SK-N-SH (cell line): ENCODE measurements around the gene LHX4. TPM values are rescaled to one million over a fixed set of nuclear protein-coding genes. Genes with fewer than 3 reads are reported as not detected.
A peak's percentile ranks its signal among the peaks of the same experiment; 100 is the strongest.

Experiments used
- CTCF ChIA-PET: fragments of 300-600, 350-600 bp; formaldehyde crosslinking; extraction: SDS; loops from one replicate; lab custom pipeline; 2021; lab: Yijun Ruan, JAX
- POLR2A ChIA-PET: fragments of 350-600 bp; sonication (Branson Sonifier 250); formaldehyde crosslinking; extraction: SDS; loops from one replicate; lab custom pipeline; 2020; ENCODE audit warnings: antibody characterized with exemption, inconsistent platforms; lab: Yijun Ruan, JAX
- DNase-seq: peaks from one replicate; pipeline ENCODE4 v3.0.0; 2012
- H2AFZ ChIP-seq: fragments of 200-600 bp; sonication (generic); 2 replicates; pipeline ENCODE4 v1.8.1; 2016; ENCODE audit warnings: antibody characterized with exemption, mild to moderate bottlenecking, low read depth
- H3F3A ChIP-seq: fragments of 200-600 bp; sonication (generic); replicated peaks from 2 replicates; pipeline ENCODE3; 2016; ENCODE audit warnings: antibody characterized with exemption, mild to moderate bottlenecking; ENCODE audit not compliant: insufficient read depth
- H3K27ac ChIP-seq, 2 experiments: fragments of 200-500 bp in 1 of 2; fragments of 200-600 bp in 1 of 2; sonication (Bioruptor generic) in 1 of 2; sonication (generic), shearing (Covaris generic) in 1 of 2; 2 replicates each; pipeline versions ENCODE4 v1.5.1 to v1.6.1; 2014 to 2016; ENCODE audit warnings: low read depth in 2 of 2, inconsistent platforms in 1 of 2, low read length in 1 of 2, mild to moderate bottlenecking in 1 of 2, mixed read lengths in 1 of 2
- H3K27me3 ChIP-seq: fragments of 200-600 bp; sonication (generic), shearing (Covaris generic); 2 replicates; pipeline ENCODE4 v1.6.1; 2016; ENCODE audit warnings: mixed run types; ENCODE audit not compliant: insufficient read depth
- H3K36me3 ChIP-seq, 2 experiments: fragments of 200-500 bp in 1 of 2; fragments of 200-600 bp in 1 of 2; sonication (Bioruptor generic) in 1 of 2; sonication (generic) in 1 of 2; replicated peaks in 1 of 2; 2 replicates each; pipeline versions ENCODE3 to v1.5.1; 2014 to 2016; ENCODE audit warnings: low read length in 1 of 2, mild to moderate bottlenecking in 1 of 2; ENCODE audit not compliant: insufficient read depth in 2 of 2, control insufficient read depth in 1 of 2
- H3K4me1 ChIP-seq, 2 experiments: fragments of 200-500 bp in 1 of 2; fragments of 200-600 bp in 1 of 2; sonication (Bioruptor generic) in 1 of 2; sonication (generic), shearing (Covaris generic) in 1 of 2; 2 replicates each; pipeline versions ENCODE4 v1.5.1 to v1.6.1; 2014 to 2016; ENCODE audit warnings: low read depth in 1 of 2, low read length in 1 of 2, mixed run types in 1 of 2; ENCODE audit not compliant: insufficient read depth in 2 of 2, control insufficient read depth in 1 of 2
- H3K4me2 ChIP-seq: fragments of 200-600 bp; sonication (generic), shearing (Covaris generic); 2 replicates; pipeline ENCODE4 v1.6.1; 2017; ENCODE audit warnings: mixed run types
- H3K4me3 ChIP-seq, 2 experiments: fragments of 200-500 bp in 1 of 2; fragments of 200-600 bp in 1 of 2; sonication (Bioruptor generic) in 1 of 2; sonication (generic), shearing (Covaris generic) in 1 of 2; 2 replicates each; pipeline versions ENCODE4 v1.5.1 to v1.8.1; 2014 to 2016; ENCODE audit warnings: low read depth in 2 of 2, inconsistent platforms in 1 of 2, low read length in 1 of 2, mild to moderate bottlenecking in 1 of 2, mixed read lengths in 1 of 2, moderate library complexity in 1 of 2
- H3K79me2 ChIP-seq: fragments of 200-600 bp; sonication (generic); 2 replicates; pipeline ENCODE4 v1.8.1; 2017; ENCODE audit warnings: mild to moderate bottlenecking; ENCODE audit not compliant: insufficient read depth
- H3K9ac ChIP-seq: fragments of 200-600 bp; sonication (generic); 2 replicates; pipeline ENCODE4 v1.6.1; 2017; ENCODE audit warnings: mixed run types
- H3K9me2 ChIP-seq: fragments of 200-600 bp; sonication (generic); 2 replicates; pipeline ENCODE4 v1.6.1; 2017; ENCODE audit warnings: mixed run types
- H3K9me3 ChIP-seq: fragments of 200-600 bp; sonication (generic); 2 replicates; pipeline ENCODE4 v1.6.1; 2017; ENCODE audit warnings: mixed run types, mild to moderate bottlenecking, moderate library complexity
- H4K20me1 ChIP-seq: fragments of 200-600 bp; sonication (generic); 2 replicates; pipeline ENCODE4 v1.6.1; 2017; ENCODE audit warnings: mild to moderate bottlenecking, mixed run types; ENCODE audit not compliant: insufficient read depth
- ELF1 ChIP-seq: IDR thresholded peaks from 2 replicates; pipeline ENCODE4 v1.4.0; 2012
- EP300 ChIP-seq, 2 experiments: IDR thresholded peaks; 2 replicates each; pipeline versions ENCODE4 v1.4.0 to v1.6.1; 2012; ENCODE audit warnings: borderline replicate concordance in 1 of 2, low read depth in 1 of 2, low read length in 1 of 2
- EZH2phosphoT487 ChIP-seq: fragments of 200-600 bp; sonication (generic); IDR thresholded peaks from 2 replicates; pipeline ENCODE4 v1.6.1; 2017; ENCODE audit warnings: low read depth, mixed run types, mild to moderate bottlenecking, antibody characterized with exemption, moderate library complexity, borderline replicate concordance
- FOXJ3 ChIP-seq: sonication (generic); formaldehyde crosslinking; IDR thresholded peaks from 2 replicates; pipeline ENCODE4 v1.5.1; 2020; ENCODE audit warnings: mild to moderate bottlenecking, missing genetic modification reagents
- FOXM1 ChIP-seq: IDR thresholded peaks from 2 replicates; pipeline ENCODE4 v1.4.0; 2012; ENCODE audit warnings: low read depth, mild to moderate bottlenecking
- MXI1 ChIP-seq: IDR thresholded peaks from 2 replicates; pipeline ENCODE4 v1.6.1; 2012; ENCODE audit warnings: mild to moderate bottlenecking, low read depth, low read length, improper control_type of control experiment
- TCF12 ChIP-seq: IDR thresholded peaks from 2 replicates; pipeline ENCODE4 v1.4.0; 2012
- YY1 ChIP-seq: IDR thresholded peaks from 2 replicates; pipeline ENCODE4 v1.4.0; 2012; ENCODE audit warnings: low read depth, mild to moderate bottlenecking
- WGBS: methylation state at CpG from one replicate; pipeline ENCODE4 v1.1.6; 2017; ENCODE audit warnings: low lambda C conversion rate; 5-methylcytosine and 5-hydroxymethylcytosine counted together
- polyA plus RNA-seq, 3 experiments: library from polyadenylated mRNA; depleted of rRNA; stranded (reverse); fragments of >200 nt; gene quantifications; 2 replicates each; pipeline ENCODE4 v1.2.3, GENCODE V29; 2012
- TF ChIP-seq, protein P1 (sequence below): IDR thresholded peaks from 2 replicates; pipeline ENCODE4 v1.4.0; 2012; ENCODE audit warnings: low read depth, borderline replicate concordance
- TF ChIP-seq, protein P2 (sequence below): fragments of 200-600 bp; sonication (generic); IDR thresholded peaks from 2 replicates; pipeline ENCODE4 v1.6.1; 2017; ENCODE audit warnings: antibody characterized with exemption, mild to moderate bottlenecking, moderate library complexity
- TF ChIP-seq, protein P3 (sequence below): fragments of 150-350 bp; IDR thresholded peaks from 2 replicates; pipeline ENCODE4 v1.6.1; 2016; ENCODE audit warnings: mild to moderate bottlenecking, low read depth, low read length

LHX4 gene
- polyA plus RNA-seq, 1 of the 3 experiments (the other 2 are of a cell fraction): not detected

DNA sequence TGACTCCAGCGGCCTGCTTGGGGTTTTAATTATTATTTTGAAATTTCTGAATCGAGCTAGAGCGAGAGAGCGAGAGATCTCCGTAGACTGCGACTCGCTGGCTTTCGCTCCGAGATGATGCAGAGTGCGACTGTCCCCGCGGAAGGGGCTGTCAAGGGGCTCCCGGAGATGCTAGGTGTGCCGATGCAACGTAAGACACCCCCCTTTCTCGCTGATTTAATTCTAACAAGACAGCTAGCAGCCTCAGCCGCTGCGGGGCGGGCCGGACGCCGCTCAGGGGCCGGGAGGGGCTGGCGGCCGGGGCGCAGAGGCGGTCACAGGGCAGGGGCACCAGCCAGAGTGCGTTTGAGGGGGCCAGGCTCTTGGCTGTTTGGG is 339 bp downstream of the LHX4 start:
- Histone ChIP-seq H3K9me2 (no peaks in the 10 kb centered on the region), H3F3A (peaks cover 8% of the 10 kb centered on the region), H3K27me3 (peaks cover 87% of the 10 kb centered on the region), H3K9ac (no peak overlapping the region), H3K9me3 (no peaks in the 10 kb centered on the region), H2AFZ (peak overlapping the region; percentile 82), H4K20me1 (peaks cover 7% of the 10 kb centered on the region), H3K4me1 (peaks cover 0 to 25% of the 10 kb centered on the region in 2 experiments; a peak in 1 of 4 replicates), H3K36me3 (no peaks in the 10 kb centered on the region), H3K79me2 (no peaks in the 10 kb centered on the region), H3K4me2 (peak overlapping the region; percentile 90), H3K27ac (no peak overlapping the region), H3K4me3 (peak overlapping the region; percentile 50 to 62)
- no peak for TF ChIP-seq FOXJ3 (CRISPR knock-in tag)
- 0 out of 2 replicates have a peak, but pooled peaks have one; percentile 53 for TF ChIP-seq EZH2phosphoT487
- no peak for DNase-seq
- under 1% methylated on average over 22 of the region's 28 CpGs for WGBS
- CTCF ChIA-PET: interaction anchor here (0.8 to 3.8 kb wide), 8 partner anchors 11 to 248 kb away, joined by 3 to 17 read pairs (median 5); no protein-coding TSS in a partner anchor
- POLR2A ChIA-PET: no interaction called here

DNA sequence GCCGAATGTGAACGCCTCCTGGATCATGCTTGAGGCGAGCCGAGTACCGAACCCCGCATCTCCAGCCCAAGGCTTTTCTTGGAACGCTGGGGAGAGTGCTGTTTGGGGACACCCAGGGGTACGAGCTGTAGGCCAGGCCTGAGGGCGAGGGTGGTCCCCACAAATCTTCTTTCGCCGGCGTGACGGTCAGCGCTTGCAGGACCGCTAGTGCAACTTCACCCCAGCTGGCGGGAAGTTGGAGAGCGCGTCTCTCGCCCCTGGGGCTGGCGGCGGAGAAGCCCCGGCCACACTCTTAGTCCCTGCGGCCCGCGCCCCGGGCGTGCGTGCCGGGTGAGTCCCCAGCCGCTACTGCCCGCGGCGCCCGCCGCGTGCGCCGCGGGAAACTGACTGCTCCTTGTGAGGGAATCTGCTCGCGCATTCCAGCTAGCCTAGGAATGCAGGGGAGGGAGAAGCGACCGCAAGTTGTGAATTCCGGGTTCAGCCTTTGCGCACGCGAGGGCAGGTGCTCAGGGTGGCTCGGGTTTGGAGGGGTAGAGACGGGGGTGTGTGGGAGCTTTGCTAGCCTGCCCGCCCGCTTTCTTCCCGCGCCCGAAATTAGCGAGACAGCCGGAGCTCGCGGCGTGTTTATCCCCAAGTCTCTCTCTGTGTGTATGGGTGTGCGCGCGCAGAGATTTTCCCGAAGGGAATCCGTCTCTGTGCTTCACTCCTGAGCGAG is 884 bp downstream of the LHX4 start:
- H2AFZ ChIP-seq: peak overlapping the region; percentile 82
- H3K4me2 ChIP-seq: peak overlapping the region; percentile 90
- H3K9me2 ChIP-seq: no peaks in the 10 kb centered on the region
- TF ChIP-seq EP300 (IDR thresholded peaks at IDR 0.05; ENCODE audit: borderline replicate concordance in 1 of 2, low read depth in 1 of 2, low read length in 1 of 2) (no peak), EZH2phosphoT487 (peak; percentile 54; the same call in 1 of the 2 replicates), MXI1 (no peak)
- TF ChIP-seq, all 33 proteins: peak for 1
- peaks cover 0 to 25% of the 10 kb centered on the region in 2 experiments; a peak in 1 of 4 replicates for H3K4me1 ChIP-seq
- no peak overlapping the region for H3K9ac ChIP-seq
- CTCF ChIA-PET: interaction anchor here (0.8 to 3.8 kb wide), 11 partner anchors 11 to 644 kb away, joined by 3 to 17 read pairs (median 4); no protein-coding TSS in a partner anchor
- peaks cover 7% of the 10 kb centered on the region for H4K20me1 ChIP-seq
- no peak overlapping the region for H3K27ac ChIP-seq
- peaks cover 8% of the 10 kb centered on the region for H3F3A ChIP-seq
- H3K27me3 ChIP-seq: peaks cover 87% of the 10 kb centered on the region
- no peaks in the 10 kb centered on the region for H3K36me3 ChIP-seq
- peak; percentile 52 for DNase-seq
- H3K4me3 ChIP-seq: peak overlapping the region; percentile 50 to 62
- no peaks in the 10 kb centered on the region for H3K9me3 ChIP-seq
- WGBS: 0% methylated on average over 6 of the region's 65 CpGs
- POLR2A ChIA-PET: no interaction called here
- no peaks in the 10 kb centered on the region for H3K79me2 ChIP-seq

DNA sequence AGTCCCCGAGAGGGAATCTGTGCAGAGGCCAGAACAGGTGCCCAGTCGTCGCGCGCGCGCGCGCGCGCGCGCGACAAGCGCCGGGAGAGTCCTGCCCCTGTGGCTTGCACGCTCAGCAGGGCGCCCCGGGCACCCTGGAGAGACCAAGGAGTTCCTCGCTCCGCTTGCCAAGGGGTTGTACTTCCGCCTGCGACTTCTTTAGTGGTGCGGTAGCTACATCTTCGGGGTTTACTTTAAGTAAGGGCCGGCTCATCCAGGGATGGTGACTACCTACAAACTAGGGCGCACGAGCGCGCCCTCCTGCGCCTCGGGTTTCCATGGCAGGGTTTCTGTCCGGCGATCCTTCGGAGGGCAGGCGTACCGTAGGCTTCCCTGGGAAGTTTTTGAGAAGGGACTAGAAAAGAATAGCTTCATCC is 1.4 kb downstream of the LHX4 start:
- Histone ChIP-seq H4K20me1 (peaks cover 7% of the 10 kb centered on the region), H3F3A (peaks cover 8% of the 10 kb centered on the region), H3K9me3 (no peaks in the 10 kb centered on the region), H3K4me3 (peak overlapping the region; percentile 50 to 62; a peak in 3 of 4 replicates), H3K27ac (no peak overlapping the region), H3K4me1 (peaks cover 0 to 25% of the 10 kb centered on the region in 2 experiments; a peak in 1 of 4 replicates), H3K9ac (no peak overlapping the region), H3K27me3 (peaks cover 87% of the 10 kb centered on the region), H3K79me2 (no peaks in the 10 kb centered on the region), H2AFZ (peak overlapping the region; percentile 82; the same call in 1 of the 2 replicates)
- WGBS: 41% methylated on average over 5 of the region's 37 CpGs
- DNase-seq: peak; percentile 61
- POLR2A ChIA-PET: no interaction called here
- TF ChIP-seq TCF12: no peak
- TF ChIP-seq, protein P1, sequence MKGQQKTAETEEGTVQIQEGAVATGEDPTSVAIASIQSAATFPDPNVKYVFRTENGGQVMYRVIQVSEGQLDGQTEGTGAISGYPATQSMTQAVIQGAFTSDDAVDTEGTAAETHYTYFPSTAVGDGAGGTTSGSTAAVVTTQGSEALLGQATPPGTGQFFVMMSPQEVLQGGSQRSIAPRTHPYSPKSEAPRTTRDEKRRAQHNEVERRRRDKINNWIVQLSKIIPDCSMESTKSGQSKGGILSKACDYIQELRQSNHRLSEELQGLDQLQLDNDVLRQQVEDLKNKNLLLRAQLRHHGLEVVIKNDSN: no peak
- TF ChIP-seq MXI1: no peak
- TF ChIP-seq, protein P2, sequence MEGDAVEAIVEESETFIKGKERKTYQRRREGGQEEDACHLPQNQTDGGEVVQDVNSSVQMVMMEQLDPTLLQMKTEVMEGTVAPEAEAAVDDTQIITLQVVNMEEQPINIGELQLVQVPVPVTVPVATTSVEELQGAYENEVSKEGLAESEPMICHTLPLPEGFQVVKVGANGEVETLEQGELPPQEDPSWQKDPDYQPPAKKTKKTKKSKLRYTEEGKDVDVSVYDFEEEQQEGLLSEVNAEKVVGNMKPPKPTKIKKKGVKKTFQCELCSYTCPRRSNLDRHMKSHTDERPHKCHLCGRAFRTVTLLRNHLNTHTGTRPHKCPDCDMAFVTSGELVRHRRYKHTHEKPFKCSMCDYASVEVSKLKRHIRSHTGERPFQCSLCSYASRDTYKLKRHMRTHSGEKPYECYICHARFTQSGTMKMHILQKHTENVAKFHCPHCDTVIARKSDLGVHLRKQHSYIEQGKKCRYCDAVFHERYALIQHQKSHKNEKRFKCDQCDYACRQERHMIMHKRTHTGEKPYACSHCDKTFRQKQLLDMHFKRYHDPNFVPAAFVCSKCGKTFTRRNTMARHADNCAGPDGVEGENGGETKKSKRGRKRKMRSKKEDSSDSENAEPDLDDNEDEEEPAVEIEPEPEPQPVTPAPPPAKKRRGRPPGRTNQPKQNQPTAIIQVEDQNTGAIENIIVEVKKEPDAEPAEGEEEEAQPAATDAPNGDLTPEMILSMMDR: 0 out of 2 replicates have a peak, but pooled peaks have one; percentile 8
- no peak for TF ChIP-seq YY1
- TF ChIP-seq ELF1: no peak
- TF ChIP-seq FOXM1: no peak
- TF ChIP-seq, protein P3, sequence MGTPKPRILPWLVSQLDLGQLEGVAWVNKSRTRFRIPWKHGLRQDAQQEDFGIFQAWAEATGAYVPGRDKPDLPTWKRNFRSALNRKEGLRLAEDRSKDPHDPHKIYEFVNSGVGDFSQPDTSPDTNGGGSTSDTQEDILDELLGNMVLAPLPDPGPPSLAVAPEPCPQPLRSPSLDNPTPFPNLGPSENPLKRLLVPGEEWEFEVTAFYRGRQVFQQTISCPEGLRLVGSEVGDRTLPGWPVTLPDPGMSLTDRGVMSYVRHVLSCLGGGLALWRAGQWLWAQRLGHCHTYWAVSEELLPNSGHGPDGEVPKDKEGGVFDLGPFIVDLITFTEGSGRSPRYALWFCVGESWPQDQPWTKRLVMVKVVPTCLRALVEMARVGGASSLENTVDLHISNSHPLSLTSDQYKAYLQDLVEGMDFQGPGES: no peak
- TF ChIP-seq, all 33 proteins: peak for 1
- H3K4me2 ChIP-seq: peak overlapping the region; percentile 90
- CTCF ChIA-PET: interaction anchor here (0.8 to 3.8 kb wide), 10 partner anchors 10 to 645 kb away, joined by 3 to 17 read pairs (median 4); no protein-coding TSS in a partner anchor
- H3K9me2 ChIP-seq: no peaks in the 10 kb centered on the region
- H3K36me3 ChIP-seq: no peaks in the 10 kb centered on the region
